ENCODE data around the gene HINT2. TPM values are rescaled to one million over a fixed set of nuclear protein-coding genes. Genes with fewer than 3 reads are reported as not detected.

The HINT2 gene
- total RNA-seq, 1 experiment from 2014 or later = 35.9 TPM

- no peak for TF ChIP-seq CTCF (conservative IDR thresholded peaks at IDR 0.05)
- Histone ChIP-seq H2BK15ac (ENCODE audit: low read depth, low read length) (no peak overlapping the region), H3K9me3 (ENCODE audit: control insufficient read depth, low read depth, low read length) (no peaks in the 10 kb centered on the region), H4K91ac (ENCODE audit: insufficient read length, low read depth, low read length) (no peak overlapping the region), H4K20me1 (ENCODE audit: control insufficient read depth, insufficient read depth, insufficient read length) (no peaks in the 10 kb centered on the region), H3K79me2 (ENCODE audit: insufficient read depth, low read length) (no peaks in the 10 kb centered on the region), H4K8ac (replicated peaks; ENCODE audit: insufficient read length, low read depth, low read length) (no peak overlapping the region), H3K9ac (ENCODE audit: extremely low read depth, insufficient read length, low read length) (no peak overlapping the region), H3K4me1 (ENCODE audit: insufficient read depth, low read length) (peaks cover 14% of the 10 kb centered on the region; the same call in 1 of the 2 replicates), H2AK5ac (ENCODE audit: insufficient read length, low read length) (no peak overlapping the region), H3K4me2 (ENCODE audit: insufficient read depth, insufficient read length, low read length) (no peak overlapping the region), H3K56ac (ENCODE audit: insufficient read length, low read depth, low read length) (no peak overlapping the region), H3K23me2 (ENCODE audit: insufficient read length, low read depth, low read length, poor library complexity, severe bottlenecking) (peaks cover 7% of the 10 kb centered on the region), H3K27me3 (ENCODE audit: insufficient read depth, low read length) (no peaks in the 10 kb centered on the region; the same call in 1 of the 2 replicates), H3T11ph (ENCODE audit: low read length) (no peak overlapping the region), H3K79me1 (ENCODE audit: insufficient read depth, low read depth, low read length, poor library complexity, severe bottlenecking) (no peaks in the 10 kb centered on the region), H3K23ac (ENCODE audit: insufficient read length, low read depth, low read length) (no peak overlapping the region), H3K27ac (ENCODE audit: insufficient read length, low read depth, low read length) (no peak overlapping the region), H3K4ac (ENCODE audit: low read depth, low read length) (no peak overlapping the region), H3K14ac (ENCODE audit: insufficient read depth, low read length) (no peak overlapping the region), H2BK12ac (ENCODE audit: insufficient read length, low read depth, low read length) (no peak overlapping the region), H2AFZ (ENCODE audit: low read length) (no peak overlapping the region), H2BK120ac (ENCODE audit: low read depth, low read length, poor library complexity, severe bottlenecking) (no peak overlapping the region), H4K5ac (ENCODE audit: insufficient read length, low read depth, low read length) (no peak overlapping the region), H2BK20ac (ENCODE audit: low read depth, low read length, poor library complexity, severe bottlenecking) (no peak overlapping the region), H3K18ac (ENCODE audit: insufficient read length, low read depth, low read length) (no peak overlapping the region), H2BK5ac (ENCODE audit: insufficient read length, low read length) (no peak overlapping the region)
- Mint-ChIP-seq H3K4me1 (peaks cover 26% of the 10 kb centered on the region in 2 experiments), H3K27me3 (ENCODE audit: low read depth) (peaks cover 17% of the 10 kb centered on the region), H3K4me3 (no peak overlapping the region), H3K27ac (no peak overlapping the region; a peak in 1 of 7 replicates), H3K36me3 (ENCODE audit: insufficient read depth in 1 of 3, low read depth in 3 of 3) (peaks cover 1 to 17% (median 8%) of the 10 kb centered on the region in 3 experiments; a peak in 5 of 7 replicates), H3K9me3 (no peaks in the 10 kb centered on the region)
- DNase-seq = no peak
- no CpG with 5 or more reads among the region's 4 CpGs for WGBS (ENCODE audit: extremely low coverage, insufficient read length, low lambda C conversion rate)
Observed at GRCh38 chr9:35847792-35848572, 33.1 kb upstream of the HINT2 start.

Data from H9 (cell line).